ENCODE measurements around the gene RSPH1. TPM values are rescaled to one million over a fixed set of nuclear protein-coding genes. Genes with fewer than 3 reads are reported as not detected.
A peak's percentile ranks its signal among the peaks of the same experiment; 100 is the strongest.

The RSPH1 gene
- total RNA-seq, 2 experiments from 2014 or later: not detected

DNA sequence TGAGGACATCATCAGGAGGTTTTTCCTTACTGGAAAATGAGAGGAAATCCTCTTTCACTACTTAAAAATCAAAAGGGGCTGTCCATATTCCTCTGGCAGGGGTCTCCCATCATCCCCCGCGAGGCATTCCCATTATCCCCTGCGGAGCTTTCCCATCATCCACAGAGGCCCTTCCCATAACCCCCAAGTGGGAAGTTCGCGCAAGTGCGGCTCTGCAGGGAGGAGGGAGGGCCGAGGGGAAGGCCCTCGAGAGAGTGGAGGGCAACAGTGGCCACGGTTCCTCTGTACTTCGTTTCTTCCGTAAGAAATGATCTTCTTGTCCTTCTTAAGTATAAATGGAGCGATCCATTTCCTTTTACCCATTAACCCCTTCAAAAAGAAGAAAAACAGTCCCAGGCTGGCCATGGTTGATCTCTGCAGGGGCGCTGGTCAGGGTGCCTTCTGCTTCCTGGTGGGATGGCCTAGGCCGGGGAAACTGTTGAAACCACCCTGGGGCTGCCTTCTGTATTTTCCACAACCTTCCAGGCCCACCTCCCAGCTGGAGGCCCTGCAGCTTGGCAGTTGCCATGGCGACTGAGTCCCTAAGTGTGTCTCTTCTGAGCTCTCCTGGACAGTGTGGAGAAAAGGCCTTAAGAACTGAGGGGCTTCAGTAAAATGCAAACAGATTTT is 3.6 kb upstream of the RSPH1 start:
- ChIA-PET CTCF (no interaction called here), POLR2A (interaction anchor here (0.8 to 1.2 kb wide), 3 partner anchors 14 to 267 kb away, joined by 3 read pairs; partner anchors contain the start of gene SLC37A1)
- ATAC-seq (no peak), DNase-seq (no peak)
- Mint-ChIP-seq H3K36me3 (ENCODE audit: low read depth) (no peaks in the 10 kb centered on the region), H3K4me3 (no peak overlapping the region), H3K4me1 (ENCODE audit: low read depth) (peaks cover 22% of the 10 kb centered on the region), H3K27me3 (no peaks in the 10 kb centered on the region), H3K27ac (no peak overlapping the region), H3K9me3 (no peaks in the 10 kb centered on the region)
- TF ChIP-seq, protein P1, sequence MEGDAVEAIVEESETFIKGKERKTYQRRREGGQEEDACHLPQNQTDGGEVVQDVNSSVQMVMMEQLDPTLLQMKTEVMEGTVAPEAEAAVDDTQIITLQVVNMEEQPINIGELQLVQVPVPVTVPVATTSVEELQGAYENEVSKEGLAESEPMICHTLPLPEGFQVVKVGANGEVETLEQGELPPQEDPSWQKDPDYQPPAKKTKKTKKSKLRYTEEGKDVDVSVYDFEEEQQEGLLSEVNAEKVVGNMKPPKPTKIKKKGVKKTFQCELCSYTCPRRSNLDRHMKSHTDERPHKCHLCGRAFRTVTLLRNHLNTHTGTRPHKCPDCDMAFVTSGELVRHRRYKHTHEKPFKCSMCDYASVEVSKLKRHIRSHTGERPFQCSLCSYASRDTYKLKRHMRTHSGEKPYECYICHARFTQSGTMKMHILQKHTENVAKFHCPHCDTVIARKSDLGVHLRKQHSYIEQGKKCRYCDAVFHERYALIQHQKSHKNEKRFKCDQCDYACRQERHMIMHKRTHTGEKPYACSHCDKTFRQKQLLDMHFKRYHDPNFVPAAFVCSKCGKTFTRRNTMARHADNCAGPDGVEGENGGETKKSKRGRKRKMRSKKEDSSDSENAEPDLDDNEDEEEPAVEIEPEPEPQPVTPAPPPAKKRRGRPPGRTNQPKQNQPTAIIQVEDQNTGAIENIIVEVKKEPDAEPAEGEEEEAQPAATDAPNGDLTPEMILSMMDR (IDR thresholded peaks at IDR 0.05): no peak
- intact Hi-C loops (cut with micrococcal nuclease): no loop called here

DNA sequence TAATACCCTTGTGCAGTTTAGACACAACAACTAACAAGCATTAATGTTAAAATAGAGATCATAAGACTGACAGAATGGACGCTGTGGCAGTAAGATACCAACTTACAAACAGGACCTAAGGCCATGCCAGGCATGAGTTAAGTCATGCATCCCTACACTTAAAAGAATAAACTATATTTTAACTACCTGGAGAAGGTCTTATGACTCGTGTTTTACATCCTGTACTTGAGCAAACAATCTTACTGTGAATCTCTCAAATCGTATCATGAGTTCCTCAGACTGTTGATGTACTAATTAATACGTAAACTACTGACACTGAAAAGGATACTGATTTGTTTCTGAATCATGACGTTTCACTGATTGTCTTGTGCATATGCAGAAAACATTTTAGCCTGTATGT is 2.0 kb upstream of the RSPH1 start:
- Mint-ChIP-seq H3K27ac (no peak overlapping the region), H3K27me3 (no peaks in the 10 kb centered on the region), H3K4me3 (no peak overlapping the region), H3K36me3 (ENCODE audit: low read depth) (no peaks in the 10 kb centered on the region), H3K9me3 (no peaks in the 10 kb centered on the region), H3K4me1 (ENCODE audit: low read depth) (peaks cover 12% of the 10 kb centered on the region)
- intact Hi-C loops (cut with micrococcal nuclease): no loop called here
- TF ChIP-seq, protein P1 (IDR thresholded peaks at IDR 0.05): no peak
- ChIA-PET CTCF (interaction anchor here (1.2 to 1.5 kb wide), 2 partner anchors 8 to 31 kb away, joined by 3 to 4 read pairs; no protein-coding TSS in a partner anchor), POLR2A (interaction anchor here (1.2 kb wide), 1 partner anchor 34 kb away, joined by 3 read pairs; no protein-coding TSS in a partner anchor)
- ATAC-seq (no peak), DNase-seq (no peak)

DNA sequence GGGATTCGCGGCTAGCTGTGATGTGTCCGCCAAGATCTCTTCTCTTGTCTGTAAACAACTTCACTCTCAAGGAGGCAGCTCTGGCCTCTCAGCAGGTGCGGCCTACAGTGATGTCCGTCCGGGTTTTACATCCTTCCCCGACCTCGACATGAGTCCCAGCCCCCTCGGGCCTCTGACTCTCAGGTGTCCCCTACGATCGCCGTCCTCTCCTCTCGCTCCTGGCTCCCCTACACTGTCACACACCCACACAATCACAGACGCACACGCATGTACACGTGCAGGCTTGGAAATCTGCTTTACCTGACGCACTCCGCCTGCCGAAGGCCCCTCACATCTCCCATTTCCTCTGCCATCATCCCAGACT is 797 bp upstream of the RSPH1 start:
- Mint-ChIP-seq H3K9me3 (no peaks in the 10 kb centered on the region), H3K4me1 (ENCODE audit: low read depth) (peaks cover 12% of the 10 kb centered on the region), H3K36me3 (ENCODE audit: low read depth) (no peaks in the 10 kb centered on the region), H3K27ac (peak overlapping the region; percentile 44), H3K27me3 (no peaks in the 10 kb centered on the region), H3K4me3 (peak overlapping the region; percentile 80)
- ChIA-PET POLR2A (interaction anchor here (0.6 to 1.2 kb wide), 7 partner anchors 9 to 261 kb away, joined by 3 to 5 read pairs (median 3); no protein-coding TSS in a partner anchor), CTCF (interaction anchor here (1.2 to 1.5 kb wide), 2 partner anchors 9 to 30 kb away, joined by 3 to 4 read pairs; no protein-coding TSS in a partner anchor)
- intact Hi-C loops (cut with micrococcal nuclease): no loop called here
- ATAC-seq: no peak
- TF ChIP-seq, protein P1 (IDR thresholded peaks at IDR 0.05): no peak
- DNase-seq: peak; percentile 10

GRCh38 chr21:42495765-42496119 is 282 bp downstream of the RSPH1 start:
- no peaks in the 10 kb centered on the region for H3K36me3 Mint-ChIP-seq (ENCODE audit: low read depth)
- ChIA-PET POLR2A (interaction anchor here (1.0 to 1.4 kb wide), 2 partner anchors 19 to 39 kb away, joined by 3 read pairs; no protein-coding TSS in a partner anchor), CTCF (interaction anchor here (0.9 to 1.8 kb wide), 4 partner anchors 29 to 159 kb away, joined by 3 to 4 read pairs (median 4); no protein-coding TSS in a partner anchor)
- H3K4me3 Mint-ChIP-seq: peak overlapping the region; percentile 80
- DNase-seq (no peak), ATAC-seq (no peak)
- H3K4me1 Mint-ChIP-seq (ENCODE audit: low read depth): peaks cover 12% of the 10 kb centered on the region
- H3K27me3 Mint-ChIP-seq: no peaks in the 10 kb centered on the region
- TF ChIP-seq, protein P1 (IDR thresholded peaks at IDR 0.05): no peak
- no peaks in the 10 kb centered on the region for H3K9me3 Mint-ChIP-seq
- intact Hi-C loops (cut with micrococcal nuclease): no loop called here
- H3K27ac Mint-ChIP-seq: no peak overlapping the region

GRCh38 chr21:42495027-42495426 is 997 bp downstream of the RSPH1 start:
- Mint-ChIP-seq H3K27me3 (no peaks in the 10 kb centered on the region), H3K36me3 (ENCODE audit: low read depth) (no peaks in the 10 kb centered on the region), H3K27ac (no peak overlapping the region), H3K9me3 (no peaks in the 10 kb centered on the region), H3K4me1 (ENCODE audit: low read depth) (peaks cover 12% of the 10 kb centered on the region), H3K4me3 (no peak overlapping the region)
- ATAC-seq: no peak
- DNase-seq: no peak
- CTCF ChIA-PET: interaction anchor here (1.1 to 1.8 kb wide), 3 partner anchors 28 to 158 kb away, joined by 3 to 4 read pairs (median 4); no protein-coding TSS in a partner anchor
- TF ChIP-seq, protein P1 (IDR thresholded peaks at IDR 0.05): no peak
- intact Hi-C loops (cut with micrococcal nuclease): no loop called here
- POLR2A ChIA-PET: interaction anchor here (1.4 kb wide), 1 partner anchor 20 kb away, joined by 3 read pairs; no protein-coding TSS in a partner anchor

All from activated CD8-positive, alpha-beta T cell treated with anti-CD3 and anti-CD28 coated beads for 36 hours (primary cell).